ENCODE data around the gene USO1.

- TF ChIP-seq EZH2phosphoT487 (IDR thresholded peaks at IDR 0.05; ENCODE audit: low read depth): no peak
- TF ChIP-seq CTCF (IDR thresholded peaks at IDR 0.05; ENCODE audit: low read depth, low read length): no peak
Observed at GRCh38 chr4:75831856-75832405, 107.6 kb downstream of the USO1 start.
